Activated naive CD4-positive, alpha-beta T cell treated with anti-CD3 and anti-CD28 coated beads, Interleukin-2, amount 50 U/mL, for 16 hours (primary cell): ENCODE data around the gene PROX2.

Source experiments
- DNase-seq: peaks from one replicate; pipeline ENCODE4 v3.0.0-alpha.2; 2020

PROX2 gene

DNA sequence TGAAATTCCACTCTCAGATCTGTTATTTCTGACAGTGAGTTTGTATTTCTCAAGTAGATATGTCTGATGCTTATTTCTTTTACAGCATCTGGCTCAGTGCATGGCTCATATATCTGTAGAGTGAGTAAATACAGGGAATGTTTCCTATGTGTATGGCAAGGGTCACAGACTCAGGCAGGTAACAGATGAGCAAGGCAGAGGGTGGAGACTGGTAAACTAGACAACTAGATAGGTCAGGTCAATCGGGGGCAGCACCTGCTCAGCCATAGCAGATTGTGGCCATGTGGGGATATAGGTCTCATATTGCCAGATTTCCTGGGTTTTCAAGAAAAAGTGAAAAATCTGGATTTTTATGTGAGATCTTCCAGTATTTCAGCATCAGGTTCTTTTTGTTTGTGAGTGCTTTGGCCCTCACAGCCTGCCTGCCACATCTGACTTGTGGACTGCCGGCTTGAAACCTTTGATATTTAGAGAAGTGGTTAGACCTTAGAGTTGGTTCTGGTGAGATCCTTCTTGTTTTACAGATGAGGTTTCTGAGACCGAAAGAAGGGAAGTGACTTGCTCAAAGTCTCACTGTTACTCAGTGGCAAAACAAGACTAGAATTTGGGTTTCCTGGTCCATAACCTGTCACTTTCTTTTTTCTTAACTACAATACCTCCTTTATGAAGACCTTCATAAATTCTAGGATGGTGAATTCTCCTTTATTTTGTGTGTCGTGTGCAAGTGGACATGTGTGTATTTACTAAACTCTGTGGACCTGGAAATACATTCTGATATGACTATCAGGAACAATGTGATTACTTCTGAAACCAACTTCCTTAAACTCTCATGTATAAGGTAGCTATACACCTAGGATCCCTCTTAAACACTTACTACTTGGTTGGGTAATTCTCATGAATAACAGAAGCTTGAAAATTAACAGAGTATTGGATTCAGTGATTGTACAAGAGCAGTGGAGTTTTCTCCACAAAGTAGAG, 34.4 kb downstream of the PROX2 start:
- DNase-seq: no peak

- no peak for DNase-seq
Measured at GRCh38 chr14:74840603-74841030, 35.3 kb downstream of the PROX2 start.

DNA sequence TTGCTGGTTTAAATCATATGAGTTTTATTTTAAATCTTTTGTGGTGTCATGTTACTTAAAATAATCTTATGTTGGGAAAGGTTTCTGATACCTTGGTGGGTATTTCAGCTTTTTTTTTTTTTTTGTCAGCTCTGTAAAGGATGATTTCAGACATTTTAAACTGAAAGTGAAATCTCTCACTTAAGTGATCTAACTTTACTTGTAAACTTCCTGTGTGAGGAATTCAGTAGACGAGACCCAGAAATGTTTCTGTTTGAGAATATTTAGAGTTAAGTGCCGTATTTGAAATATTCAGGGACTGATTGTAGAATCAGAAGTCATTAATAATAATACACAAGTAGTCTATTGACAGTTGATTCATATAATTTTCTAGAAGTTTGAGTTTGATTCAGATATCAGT, 37.8 kb downstream of the PROX2 start:
- no peak for DNase-seq

DNA sequence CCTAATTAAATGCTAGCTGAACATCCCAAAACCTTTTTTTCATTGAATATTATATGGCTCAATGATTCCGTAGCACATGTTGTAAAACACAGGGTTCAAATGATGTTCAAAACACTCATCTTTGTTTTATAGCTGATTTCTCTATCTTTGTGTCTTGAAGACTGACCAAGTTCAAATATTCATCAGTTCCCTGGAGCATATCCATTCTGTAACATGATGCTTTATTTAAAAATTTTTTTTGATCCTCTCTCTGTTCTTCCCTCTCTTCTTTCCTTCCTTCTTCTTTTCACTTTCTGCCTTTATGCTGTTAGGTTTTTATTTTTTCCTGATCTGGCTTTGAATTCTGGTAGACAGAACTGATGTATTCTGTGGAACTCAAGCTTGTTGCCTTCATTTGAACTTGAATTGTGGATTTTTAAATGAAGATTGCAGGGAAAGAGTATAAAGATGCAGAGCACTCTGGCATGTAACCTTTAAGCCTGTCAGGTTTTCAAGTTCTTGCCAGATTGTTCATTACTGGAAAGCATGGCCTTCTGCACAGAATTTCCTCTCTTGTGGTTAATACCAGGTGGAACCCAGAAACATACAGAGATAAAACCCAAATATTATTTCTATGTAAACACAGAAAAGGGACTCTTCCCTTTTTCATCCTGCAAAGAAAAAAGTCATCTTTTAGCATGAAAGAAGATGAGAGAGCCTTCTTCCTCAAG, 39.5 kb downstream of the PROX2 start:
- DNase-seq: no peak

DNA sequence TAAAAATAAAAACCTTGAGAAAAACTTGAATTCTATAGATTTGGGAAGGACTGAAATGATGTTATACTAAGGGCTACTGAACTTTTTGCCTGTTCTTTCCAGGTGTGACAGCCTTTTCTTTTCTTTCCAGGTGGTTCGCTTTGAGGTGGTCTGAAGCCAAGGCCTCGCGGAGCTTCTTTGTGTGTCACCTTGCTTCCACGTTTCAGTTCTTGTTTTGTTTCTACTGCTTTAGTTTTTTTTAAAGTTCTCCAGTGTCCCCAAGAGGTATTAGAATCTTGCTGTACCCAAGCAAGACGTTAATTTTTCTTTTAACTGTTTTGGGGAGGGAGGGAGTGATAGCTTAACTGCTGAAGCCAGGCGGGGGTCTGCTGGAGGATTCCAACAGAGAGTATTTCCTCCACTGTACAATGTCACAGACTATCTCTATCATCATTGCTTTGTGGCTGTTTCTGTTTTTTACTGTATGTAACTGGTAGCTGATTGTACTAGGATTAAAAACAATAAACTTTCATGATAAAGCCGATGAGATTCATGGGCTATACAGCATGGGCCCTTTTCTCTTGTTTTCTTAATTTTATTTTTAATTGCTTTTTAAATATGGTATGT, 40.2 kb downstream of the PROX2 start:
- peak; percentile 14 for DNase-seq

DNA sequence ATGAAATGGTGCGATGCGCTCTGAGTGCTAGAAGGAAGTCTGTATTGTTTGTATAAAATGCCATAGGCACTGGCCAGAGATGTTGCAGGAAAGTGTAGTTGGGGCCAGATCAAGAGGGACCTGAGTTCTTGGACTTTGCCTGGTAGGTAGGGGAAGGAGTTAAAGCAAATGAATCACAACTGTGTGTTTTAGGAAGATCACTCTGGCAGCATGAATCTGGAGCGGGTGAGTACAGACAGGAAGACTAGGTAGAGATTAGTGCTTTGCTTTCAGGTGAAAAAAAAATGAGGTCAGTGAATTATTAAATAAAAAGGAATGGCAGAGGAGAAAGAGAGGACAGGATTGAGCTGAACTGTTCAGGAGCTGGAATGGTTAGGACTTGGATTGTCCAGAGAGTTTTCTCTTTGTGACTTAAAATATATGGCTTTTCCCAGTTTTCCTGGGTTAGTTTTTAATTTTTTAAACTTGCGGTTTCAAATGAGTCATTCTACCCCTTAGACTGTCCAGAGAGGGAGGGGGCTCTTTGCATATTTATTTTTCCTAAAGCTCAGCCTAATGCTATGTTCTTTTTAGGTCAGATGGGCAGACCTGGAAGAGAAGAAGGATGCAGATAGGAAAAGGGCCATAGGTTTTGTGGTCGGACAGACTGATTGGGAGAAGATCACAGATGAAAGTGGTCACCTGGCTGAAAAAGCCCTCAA, 41.1 kb downstream of the PROX2 start:
- DNase-seq: no peak

DNA sequence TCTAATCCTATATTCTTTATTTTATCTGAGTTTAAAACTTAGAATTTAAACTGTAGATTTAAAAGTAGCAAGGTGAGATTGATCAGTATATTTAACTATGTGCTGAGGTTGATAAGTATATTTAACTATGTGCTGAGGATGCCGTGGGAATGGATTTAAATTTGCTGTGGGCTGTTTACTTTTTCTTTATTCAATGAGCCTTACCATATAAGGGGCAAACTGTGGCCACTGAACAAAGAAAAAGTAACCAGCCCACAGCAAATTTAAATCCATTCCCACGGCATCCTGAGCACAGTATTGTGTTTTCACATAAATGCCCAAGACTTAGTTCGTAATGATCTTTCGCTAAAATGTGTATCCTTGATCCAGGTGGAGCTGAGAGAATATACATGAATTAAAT, 43.1 kb downstream of the PROX2 start:
- DNase-seq: no peak

DNA sequence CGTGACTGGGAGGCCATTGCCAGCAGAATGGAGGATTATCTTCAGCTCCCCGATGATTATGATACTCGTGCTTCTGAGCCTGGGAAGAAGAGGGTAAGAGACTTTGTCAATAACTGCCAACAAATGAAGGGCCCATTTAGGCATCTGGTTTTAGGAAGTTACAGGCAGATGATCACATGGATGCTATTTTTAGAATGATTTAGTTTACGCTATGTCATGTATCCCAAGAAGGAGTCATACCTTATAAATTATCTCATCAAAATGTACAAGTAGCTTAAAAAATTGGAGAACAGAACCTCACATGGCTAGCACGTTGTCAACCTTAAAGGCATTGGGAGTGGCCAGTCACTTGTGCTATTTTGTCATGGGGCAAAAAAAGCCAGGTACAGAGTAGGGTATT, 46.7 kb downstream of the PROX2 start:
- no peak for DNase-seq

DNA sequence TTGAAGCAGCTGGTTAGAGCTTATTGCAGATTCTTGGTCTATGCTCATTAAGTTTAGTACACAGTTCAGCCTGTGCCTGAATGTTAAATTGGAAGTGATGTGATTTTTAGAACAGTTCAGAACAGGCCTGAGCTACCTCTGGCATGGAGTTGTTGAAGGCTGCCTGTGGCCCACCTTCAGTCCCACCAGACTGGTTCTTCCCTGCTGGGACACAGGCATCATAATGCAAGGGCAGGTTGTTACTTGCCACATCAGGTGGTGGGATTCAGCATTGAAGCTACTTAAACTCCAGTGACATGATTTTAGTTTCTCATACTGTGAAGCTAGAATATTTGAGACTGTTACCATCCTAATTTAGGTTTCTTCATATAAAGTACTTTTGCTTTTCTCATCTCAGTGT, 49.4 kb downstream of the PROX2 start:
- DNase-seq: no peak
